OCI-M2 (cell line): ENCODE results near the gene SLC27A3.
"Not testable (repeated sequence)": the region's sequence is repeated elsewhere in the genome, so short reads cannot be mapped to it uniquely, and the experiment has no call there.

Experiments used
- DNase-seq: peaks from one replicate; lab custom pipeline; 2025; ENCODE audit not compliant: unreplicated experiment; lab: John Stamatoyannopoulos, UW

The SLC27A3 gene

DNA sequence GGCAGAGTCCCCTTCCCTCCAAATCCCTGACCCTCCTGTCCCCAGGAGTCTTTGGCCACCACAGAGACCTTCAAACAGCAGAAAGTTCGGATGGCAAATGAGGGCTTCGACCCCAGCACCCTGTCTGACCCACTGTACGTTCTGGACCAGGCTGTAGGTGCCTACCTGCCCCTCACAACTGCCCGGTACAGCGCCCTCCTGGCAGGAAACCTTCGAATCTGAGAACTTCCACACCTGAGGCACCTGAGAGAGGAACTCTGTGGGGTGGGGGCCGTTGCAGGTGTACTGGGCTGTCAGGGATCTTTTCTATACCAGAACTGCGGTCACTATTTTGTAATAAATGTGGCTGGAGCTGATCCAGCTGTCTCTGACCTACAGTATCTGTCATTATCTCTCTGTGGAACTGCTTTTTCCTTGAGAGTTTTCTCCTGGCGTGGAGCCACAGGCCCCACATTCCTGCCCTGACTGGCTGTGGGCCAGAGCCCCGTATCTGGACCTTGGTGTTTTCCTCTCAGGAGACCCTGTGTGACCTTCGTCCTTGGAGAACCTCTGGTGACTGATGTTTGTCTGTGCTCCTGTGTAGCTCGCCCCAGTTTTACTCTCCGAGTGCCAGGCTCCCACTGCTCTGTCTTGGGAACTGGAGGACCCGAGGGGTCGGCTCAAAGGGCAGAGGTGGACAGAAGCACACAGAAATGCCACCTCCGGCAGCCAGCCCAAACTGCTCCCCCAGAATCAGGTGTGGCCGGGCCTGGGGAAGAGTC, 4.8 kb downstream of the SLC27A3 start:
- DNase-seq, result no peak

DNA sequence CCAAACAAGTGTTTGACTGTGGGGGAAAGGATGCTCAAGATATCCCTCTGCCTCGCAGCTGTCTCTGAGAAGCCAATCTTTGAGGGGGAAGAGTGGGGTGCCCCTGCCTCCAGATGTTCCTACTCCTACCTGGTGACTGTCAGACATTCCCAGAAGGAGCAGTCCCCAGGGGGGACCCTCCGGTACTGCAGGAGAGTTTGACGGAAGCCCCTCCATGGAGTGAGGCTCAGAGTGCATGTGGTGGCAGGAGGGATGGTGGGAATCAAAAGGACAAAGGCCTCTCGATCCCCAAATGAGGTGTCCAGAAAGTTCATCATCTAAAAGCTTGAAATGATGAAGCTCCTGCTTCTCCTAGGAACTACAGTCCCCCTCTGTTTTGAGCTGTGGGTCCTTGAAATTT, 5.3 kb downstream of the SLC27A3 start:
- no peak for DNase-seq

GRCh38 chr1:153782648-153783047, 7.4 kb downstream of the SLC27A3 start:
- DNase-seq, result not testable (repeated sequence)

GRCh38 chr1:153783233-153784190, 8.3 kb downstream of the SLC27A3 start:
- DNase-seq, result peak; percentile 19

- DNase-seq, result no peak
Observed at GRCh38 chr1:153786038-153786790, 11.0 kb downstream of the SLC27A3 start.

DNA sequence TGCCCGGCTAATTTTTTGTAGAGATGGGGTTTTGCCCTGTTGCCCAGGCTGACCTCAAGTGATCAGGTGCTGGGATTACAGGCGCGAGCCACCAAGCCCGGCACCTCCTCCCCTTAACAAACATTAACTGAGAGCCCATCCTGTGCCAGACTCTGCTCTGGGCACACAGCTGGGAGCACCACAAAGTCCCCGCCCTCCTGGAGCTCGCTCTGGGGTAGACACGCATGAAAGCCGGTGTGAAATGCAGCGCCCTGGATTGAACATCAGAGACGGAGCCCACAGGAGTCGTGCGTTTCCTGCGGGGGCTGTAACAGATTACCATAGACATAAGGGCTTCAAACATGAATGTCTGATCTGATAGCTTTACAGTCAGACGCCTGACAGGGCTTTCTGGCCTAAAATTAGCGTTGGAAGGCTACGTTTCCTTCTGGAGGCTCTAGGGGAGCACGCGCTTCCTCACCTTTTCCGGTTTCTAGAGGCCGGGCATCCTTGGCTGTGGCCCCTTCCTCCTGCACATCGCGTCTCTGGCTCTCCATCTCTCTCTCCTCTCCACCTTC, 14.3 kb downstream of the SLC27A3 start:
- no peak for DNase-seq

DNA sequence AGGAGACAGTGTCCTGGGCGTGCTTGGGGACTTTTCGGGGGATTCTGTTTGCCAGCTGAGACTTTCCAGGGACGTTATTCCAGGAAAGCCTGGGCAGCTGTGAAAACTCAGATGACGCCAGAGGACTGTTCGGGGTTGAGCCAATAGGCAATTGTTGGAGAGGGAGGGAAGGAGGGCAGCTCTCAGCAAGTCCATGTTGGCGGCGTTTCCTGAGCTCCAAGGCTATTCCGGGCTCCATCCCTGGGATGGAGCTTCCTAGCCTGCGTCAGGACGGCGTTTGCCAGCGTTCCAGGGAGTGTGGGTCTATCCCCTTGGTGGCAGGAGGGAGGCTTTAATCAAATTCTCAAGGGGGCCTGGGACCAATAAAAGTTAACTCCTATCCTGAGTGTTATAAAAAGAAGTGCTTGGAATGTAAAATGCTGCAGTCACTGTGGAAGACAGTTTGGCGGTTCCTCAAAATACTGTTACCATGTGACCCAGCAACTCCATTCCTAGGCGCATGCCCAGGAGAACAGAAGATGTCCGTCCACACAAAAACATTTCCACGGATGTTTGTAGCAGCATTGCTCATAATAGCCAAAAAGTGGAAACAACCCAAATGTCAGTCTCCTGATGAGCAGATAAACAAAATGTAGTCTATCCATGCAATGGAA, 15.2 kb downstream of the SLC27A3 start:
- DNase-seq, result no peak

GRCh38 chr1:153790966-153791647, 15.9 kb downstream of the SLC27A3 start:
- no peak for DNase-seq

DNA sequence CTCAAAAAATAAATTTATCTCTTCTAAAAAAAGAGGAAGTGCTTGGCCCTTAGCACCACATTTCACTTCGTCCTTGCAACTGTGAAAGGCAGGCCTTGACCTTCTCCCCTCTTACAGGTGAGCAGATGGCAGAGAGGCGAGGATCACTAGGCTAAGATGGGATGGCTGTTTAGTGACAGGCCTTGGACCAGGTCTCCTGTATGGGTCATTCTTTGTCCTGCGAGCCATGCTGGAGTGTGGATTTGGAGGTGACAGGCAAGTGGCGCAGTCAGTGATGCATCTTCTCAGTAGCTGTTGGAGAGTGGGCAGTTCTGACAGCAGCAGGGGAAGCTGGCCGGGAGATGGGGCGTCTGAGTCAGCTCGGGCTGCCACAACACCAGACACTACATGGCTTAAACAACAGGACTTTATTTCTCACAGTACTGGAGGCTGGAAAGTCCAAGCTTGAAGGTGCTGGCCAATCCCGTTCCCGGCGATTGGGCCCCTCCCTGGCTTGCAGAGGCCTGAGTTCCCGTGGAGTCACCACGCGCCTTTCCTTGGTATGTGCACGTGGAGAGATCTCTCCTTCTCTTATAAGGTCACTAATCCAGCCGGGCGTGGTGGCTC, 16.5 kb downstream of the SLC27A3 start:
- DNase-seq, result no peak

DNA sequence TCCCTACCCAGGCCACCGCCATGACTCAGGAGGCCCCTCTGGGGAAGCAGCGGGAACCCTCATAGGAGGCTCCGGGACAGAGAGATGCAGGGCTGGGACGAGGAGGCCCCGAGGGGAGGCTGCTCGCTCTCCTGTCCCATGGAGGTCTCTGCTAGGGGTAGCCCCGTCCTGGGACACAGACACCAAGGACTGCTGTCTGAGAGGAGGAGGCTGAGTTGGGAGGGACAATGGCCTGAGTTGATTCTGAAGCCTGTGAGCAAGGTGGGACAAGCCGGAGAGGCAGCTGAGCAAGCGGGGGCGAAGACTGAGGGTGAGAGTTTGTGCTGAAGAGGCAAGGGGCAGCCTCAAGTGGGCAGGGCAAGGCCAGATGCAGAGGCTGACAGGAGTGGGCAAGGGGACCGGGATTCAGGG, 17.4 kb downstream of the SLC27A3 start:
- no peak for DNase-seq

- DNase-seq, result no peak
Observed at GRCh38 chr1:153793261-153793972, 18.2 kb downstream of the SLC27A3 start.

DNA sequence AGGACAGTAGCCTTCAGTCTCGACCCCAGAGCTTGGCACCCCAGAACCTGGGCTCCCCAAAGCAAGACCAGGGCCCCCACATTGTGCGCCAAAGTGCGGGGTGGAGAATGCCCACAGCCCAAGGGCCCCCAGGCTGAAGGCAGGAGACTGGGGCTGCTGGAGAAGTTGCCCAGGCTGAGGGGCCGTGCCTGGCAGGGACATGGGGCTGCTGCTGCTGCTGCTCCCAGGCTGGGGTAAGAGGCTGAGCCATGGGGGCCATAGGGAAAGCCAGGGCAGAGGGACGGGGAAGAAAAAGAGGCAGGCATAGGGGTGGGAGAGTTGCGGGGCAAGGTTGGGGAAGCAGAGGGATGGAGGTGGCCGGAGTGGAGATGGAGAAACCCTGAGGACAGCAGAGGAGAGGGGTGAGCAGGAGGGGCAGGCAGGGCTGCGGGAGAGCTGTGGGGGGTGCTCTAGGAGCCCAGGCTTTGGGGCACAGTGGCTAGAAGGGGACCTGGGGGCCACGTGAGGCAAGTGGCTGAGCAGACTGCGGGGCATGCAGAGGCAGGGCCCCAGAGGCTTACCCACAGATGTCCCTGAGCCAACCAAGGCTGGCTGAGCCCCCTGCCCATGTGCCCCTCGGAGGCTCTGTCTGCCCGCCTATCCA, 18.9 kb downstream of the SLC27A3 start:
- no peak for DNase-seq

DNA sequence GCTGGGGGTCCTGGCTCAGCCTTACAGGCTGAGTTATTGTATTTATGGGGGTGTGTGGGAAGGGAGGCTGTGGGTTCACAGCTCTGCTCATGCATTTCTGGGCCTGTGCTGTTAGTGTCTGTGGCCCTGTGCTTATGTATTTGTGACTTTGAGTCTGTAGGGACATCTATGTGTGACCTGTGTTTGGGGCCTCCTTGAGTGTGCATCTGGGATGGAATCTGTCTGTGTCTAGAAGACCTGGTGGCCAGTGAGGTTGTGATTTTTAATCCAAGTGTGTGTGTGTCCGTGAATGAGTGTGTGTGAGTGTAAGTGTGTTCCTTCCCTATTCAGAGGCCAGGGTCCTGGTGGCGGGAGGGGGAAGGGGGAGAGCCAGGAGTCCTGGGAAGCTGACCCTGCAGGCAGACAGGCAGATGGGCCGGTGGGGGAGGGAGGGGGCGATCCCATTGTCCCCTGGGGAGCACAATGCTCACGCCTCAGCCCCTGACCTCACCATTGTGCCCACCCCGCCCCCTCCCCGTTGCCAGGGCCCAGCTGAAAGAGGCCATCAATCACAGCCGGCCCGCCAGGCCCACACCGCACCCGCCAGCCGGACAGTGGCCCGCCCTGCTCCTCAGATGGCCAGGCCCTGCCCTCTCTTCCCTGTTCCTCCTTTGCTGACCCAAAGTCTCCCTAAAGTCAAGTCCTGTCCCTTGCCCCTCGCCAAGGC, 19.6 kb downstream of the SLC27A3 start:
- no peak for DNase-seq

DNA sequence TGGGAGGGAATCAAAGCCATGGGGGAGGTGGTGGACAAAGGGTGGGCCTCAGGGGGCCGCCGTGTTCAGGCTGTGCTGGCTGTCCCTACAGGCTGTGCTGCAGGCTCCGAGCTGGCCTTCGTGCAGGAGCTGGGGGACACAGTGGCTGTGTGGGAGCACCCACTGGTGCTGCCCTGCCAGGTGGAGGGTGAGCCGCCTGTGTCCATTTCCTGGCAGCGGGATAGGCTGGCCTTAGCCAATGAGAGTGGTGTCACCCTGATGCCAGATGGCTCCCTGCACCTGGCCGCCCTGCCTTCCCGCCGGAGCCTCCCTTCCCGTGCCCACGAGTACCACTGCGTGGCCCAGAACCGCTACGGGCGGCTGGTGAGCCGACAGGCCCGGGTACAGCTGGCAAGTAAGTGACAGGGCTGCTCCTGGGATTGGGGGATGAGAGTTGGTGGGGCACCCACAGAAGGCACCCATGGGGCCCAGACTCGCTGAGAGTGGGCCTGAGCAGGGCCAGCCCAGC, 20.2 kb downstream of the SLC27A3 start:
- DNase-seq, result no peak

DNA sequence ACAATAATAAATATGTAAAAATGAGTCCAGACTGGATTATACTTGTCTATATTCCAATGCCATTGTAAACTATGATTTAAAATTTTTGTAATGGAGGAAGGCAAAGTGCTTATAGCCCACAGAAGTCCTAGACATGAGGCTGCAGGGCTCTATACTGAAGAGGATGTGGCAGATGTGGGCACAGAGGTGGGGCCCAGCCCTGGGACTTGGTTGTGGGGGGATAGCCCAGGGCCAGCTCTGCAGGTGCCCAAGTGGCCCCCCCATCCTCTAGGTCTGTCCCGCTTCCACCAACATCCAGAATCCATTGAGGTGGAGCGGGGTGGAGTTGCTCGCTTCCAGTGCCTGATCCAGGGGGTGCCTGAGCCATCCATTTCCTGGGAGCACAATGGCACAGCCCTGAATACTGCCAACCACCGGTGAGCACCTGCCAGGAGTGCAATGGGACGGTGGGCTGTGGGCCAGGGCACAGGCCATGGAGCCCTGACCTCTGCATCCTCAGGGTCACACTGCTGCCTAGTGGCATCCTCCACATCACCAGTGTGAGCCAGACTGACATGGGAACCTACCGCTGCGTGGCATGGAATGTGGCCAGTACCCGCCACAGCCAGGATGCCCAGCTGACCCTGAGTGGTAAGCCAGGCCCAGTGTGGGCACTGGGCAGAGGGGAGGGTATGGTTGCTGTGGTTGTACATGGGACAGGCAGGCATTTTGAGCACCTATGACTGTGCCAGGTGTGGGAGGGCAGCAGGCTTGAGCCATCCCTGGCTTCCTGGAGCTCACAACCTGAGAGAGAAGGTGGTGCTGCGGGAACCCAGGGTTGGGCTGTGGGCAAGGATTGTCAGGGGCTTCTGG, 21.0 kb downstream of the SLC27A3 start:
- DNase-seq, result no peak

DNA sequence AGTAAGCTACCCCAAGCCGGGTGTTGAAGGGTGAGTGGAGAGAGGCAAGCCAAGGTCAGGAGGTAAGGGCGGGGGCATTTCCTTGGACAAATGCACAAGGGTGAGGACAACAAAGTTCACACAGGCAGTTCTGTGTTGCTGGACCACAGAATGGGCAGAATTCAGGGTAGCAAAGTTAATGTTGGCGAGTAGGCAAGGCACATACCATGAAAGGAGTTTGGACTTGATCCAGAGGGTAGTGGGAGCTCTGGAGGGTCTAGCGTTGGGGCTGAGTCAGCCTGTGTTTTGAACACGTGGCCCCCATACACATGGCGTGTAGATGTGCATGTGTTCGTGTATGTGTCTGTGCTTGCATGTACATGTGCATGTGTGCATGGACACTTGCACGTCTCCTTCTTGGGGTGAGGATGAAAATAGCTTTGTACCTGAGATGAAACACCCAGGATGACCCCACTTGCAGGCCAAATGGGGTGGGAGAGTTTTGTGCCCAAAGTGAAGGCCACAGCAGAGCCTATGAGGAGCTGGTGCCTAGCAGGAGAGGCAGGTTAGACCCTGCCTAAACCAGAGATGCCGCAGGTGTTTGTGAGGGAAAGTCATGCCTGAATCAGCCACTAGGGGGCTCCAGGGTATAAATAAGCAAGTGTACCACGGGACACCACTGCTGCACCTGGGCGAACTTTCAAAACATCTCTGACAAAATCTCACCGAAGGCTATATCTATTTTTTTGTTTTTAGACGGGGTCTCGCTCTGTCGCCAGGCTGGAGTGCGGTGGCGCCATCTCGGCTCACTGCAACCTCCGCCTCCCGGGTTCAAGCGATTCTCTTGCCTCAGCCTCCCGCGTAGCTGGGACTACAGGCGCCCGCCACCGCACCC, 21.8 kb downstream of the SLC27A3 start:
- DNase-seq, result no peak
